WTC11 (cell line): ENCODE results near the gene IRS2.

Experiments
- CTCF ChIP-seq: fragments of 200-600 bp; IDR thresholded peaks from 2 replicates; pipeline ENCODE4 v1.8.0; 2022; ENCODE audit warnings: antibody characterized with exemption
- JUN ChIP-seq: sonication (generic); formaldehyde crosslinking; IDR thresholded peaks from 2 replicates; pipeline ENCODE4 v1.8.0; 2023; ENCODE audit warnings: mild to moderate bottlenecking, missing genetic modification reagents
- TEAD1 ChIP-seq: sonication (generic); formaldehyde crosslinking; IDR thresholded peaks from 2 replicates; pipeline ENCODE4 v1.8.0; 2022; ENCODE audit warnings: mild to moderate bottlenecking, missing genetic modification reagents
- ZNF281 ChIP-seq: sonication (generic); formaldehyde crosslinking; IDR thresholded peaks from 2 replicates; pipeline ENCODE4 v1.8.0; 2023; ENCODE audit warnings: mild to moderate bottlenecking, missing genetic modification reagents

- TF ChIP-seq TEAD1 (CRISPR knock-in tag) (no peak), CTCF (no peak), JUN (CRISPR knock-in tag) (no peak), ZNF281 (CRISPR knock-in tag) (no peak)
Measured at GRCh38 chr13:109760951-109761350, 25.4 kb downstream of the IRS2 start.
